Suppressor macrophage treated with lipopolysaccharide for 1 hour (primary cell): ENCODE data around the gene GPRIN3.
"Not testable (repeated sequence)": the region's sequence is repeated elsewhere in the genome, so short reads cannot be mapped to it uniquely, and the experiment has no call there.

Experiments
- DNase-seq, 3 donors: peaks; one replicate each; pipeline ENCODE4 v3.0.0-alpha.2; 2020 to 2022

Gene GPRIN3

DNA sequence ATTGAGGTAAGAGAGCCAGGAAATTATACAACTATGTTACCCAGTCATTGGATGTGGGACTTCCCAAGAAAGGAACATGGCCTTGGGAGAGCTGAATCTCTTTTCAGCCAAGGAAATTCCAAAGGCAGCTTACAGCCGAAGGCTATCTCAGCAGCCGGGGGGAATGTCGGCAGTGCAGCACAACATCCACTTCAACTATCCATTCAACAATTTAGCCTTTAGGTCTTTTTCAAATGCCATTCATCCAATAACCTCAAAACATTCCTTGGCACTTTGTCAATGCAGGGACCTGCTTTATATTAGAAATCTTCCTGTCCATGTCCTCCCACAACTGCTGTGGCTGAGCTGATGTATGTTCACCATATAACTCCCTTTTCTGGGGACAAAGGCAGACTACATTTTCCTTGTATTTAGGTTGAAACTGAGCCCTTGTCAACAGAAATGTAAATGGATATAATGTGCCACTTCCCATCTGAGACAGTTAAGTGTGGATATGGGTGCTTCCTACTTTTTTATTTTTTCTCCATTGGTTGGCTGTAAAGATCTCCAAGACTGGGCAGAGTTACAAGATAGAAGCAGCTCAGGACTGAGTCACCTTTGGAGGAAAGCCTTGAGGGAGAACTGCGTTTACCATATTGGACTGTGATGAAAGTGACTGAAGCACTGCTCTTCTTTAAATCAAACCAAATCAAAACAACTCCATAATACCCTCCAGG is 94.8 kb downstream of the GPRIN3 start:
- DNase-seq, result no peak

DNA sequence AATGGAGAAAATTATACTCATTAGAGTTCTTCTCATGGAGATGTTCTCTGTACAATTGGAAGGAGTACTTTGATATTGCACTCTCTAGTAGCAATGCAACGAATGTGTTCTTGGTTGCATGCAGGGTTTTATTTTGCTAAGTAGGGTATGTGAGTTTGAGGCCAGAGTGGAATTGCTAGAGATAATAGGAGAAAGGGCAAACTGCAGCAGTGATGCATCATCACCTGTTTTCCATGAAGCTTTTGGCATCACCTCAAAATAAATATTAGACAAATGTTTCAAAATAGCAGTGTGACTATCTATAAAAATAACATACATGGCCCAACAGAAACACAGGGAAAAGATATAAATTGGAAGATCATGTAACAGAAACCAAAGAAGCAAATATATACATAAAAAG is 103.0 kb downstream of the GPRIN3 start:
- no peak for DNase-seq

DNA sequence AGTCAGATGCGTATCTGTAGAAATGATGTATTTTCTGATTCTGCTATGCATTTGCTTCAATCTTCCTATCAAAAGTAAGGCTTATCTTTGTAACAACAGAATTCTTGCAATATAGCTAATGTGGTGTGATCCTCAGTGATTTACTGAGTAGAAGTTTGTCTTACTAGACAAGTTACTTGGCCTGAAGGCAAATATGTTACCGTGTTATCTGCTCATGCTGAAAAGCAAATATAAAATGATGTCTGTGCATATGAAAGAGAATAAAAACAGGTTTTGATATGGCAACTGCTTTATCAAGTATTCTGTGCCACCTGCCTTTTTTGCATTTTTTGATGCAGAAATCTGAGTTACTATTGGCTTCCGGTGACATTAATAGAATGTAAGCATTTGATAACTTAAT is 103.7 kb downstream of the GPRIN3 start:
- DNase-seq, result no peak

DNA sequence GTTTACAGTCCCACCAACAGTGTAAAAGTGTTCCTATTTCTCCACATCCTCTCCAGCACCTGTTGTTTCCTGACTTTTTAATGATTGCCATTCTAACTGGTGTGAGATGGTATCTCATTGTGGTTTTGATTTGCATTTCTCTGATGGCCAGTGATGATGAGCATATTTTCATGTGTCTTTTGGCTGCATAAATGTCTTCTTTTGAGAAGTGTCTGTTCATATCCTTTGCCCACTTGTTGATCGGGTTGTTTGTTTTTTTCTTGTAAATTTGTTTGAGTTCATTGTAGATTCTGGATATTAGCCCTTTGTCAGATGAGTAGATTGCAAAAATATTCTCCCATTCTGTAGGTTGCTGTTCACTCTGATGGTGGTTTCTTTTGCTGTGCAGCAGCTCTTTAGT is 108.2 kb downstream of the GPRIN3 start:
- not testable (repeated sequence) for DNase-seq

DNA sequence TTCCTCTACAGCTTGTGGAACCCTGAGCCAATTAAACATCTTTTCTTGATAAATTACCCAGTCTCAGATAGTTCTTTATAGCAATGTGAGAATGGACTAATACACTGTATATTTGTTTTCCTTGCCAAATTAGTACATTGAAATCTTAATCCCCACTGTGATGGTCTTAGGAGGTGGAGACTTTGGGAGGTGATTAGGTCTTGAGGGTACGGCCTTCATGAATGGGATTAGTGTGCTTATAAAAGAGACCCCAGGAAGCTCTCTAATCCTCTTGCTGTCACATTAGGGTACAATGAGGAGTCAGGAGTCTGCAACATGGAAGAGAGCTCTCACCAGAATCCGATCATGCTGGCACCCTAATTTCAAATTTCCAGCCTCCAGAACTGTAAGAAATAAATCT is 109.7 kb downstream of the GPRIN3 start:
- no peak for DNase-seq

DNA sequence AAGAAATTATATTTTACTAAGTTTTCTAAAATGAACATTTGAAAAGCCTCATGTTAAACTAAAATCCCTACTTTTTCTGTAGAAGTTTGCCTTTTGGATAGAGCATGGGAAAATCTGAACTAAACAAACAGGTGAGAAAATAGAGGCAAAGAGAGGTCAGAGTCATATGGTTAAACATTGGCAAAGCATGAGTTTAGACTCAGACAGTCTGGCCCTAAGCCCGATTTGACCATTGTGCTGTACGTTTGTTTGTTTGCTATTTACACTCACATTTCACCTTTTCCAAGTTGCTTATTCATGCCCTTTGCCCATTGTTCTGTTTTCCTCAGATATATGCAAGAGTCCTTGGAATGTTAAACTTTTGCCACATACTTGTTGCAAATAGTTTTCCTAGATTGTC is 110.9 kb downstream of the GPRIN3 start:
- DNase-seq, result no peak

DNA sequence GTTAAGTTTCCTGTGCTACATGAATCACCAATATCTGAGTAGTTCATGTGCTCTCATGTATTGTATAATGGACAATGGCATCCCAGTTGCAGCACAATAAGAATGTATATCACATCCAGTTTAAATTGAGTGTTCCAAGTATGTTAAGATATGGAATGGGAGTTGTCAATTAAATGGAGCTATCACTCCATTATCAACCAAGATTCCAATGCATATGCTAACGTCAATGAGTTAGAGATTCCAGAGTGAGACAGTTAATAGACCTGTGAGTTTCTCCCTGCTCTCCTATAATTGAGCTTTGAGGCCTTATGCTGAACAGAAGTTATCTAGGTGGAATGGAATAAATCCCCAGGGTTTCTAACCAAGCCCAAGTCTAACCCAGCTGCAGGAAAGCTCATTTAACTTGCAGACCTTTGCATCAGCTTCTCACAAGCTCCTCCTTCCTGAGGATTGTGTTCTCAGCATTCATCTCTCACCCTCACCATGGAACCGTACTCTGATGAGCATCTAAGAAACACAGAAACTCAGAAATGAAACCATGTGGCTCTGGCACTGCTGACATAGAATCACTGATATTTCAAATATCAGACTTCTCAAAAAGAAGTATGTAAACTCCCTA is 111.4 kb downstream of the GPRIN3 start:
- no peak for DNase-seq

DNA sequence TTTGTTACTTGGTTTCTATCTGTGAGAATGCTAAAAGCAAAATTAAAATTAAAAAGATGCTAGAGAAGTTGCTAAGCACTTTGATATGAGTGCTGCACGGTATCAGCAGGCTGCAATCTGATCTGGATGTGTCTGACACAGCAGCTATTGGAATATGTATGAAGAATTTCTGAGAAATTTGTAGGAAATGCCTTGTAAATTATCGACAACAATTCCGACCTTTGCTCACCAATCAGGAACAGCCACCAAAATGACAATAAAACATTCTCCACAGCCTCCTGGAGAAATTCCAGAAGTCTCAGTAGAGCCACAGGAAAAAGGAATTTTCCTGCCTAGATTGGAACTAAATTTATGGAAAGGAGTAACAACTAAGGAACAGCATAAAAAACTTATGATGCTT is 113.8 kb downstream of the GPRIN3 start:
- DNase-seq, result no peak
